Mesenchymal stem cell (in vitro differentiated cells and primary cell): Measurements from ENCODE around the gene XAF1.

ENCODE experiments used
- DNase-seq: peaks from one replicate; pipeline ENCODE4 v3.0.0-alpha.2; 2013
- H2AFZ ChIP-seq: one replicate; pipeline ENCODE4 v1.6.1; 2013; ENCODE audit warnings: low read depth, mild to moderate bottlenecking, control low read depth, inconsistent platforms, low read length, moderate library complexity
- H2AK5ac ChIP-seq: 2 replicates; pipeline ENCODE4 v1.6.1; 2013; ENCODE audit warnings: low read length, moderate library complexity, mild to moderate bottlenecking, inconsistent platforms; ENCODE audit not compliant: severe bottlenecking
- H2BK120ac ChIP-seq: one replicate; pipeline ENCODE4 v1.6.1; 2013; ENCODE audit warnings: low read depth, mild to moderate bottlenecking, inconsistent platforms, low read length, moderate library complexity
- H2BK12ac ChIP-seq, 2 experiments: one replicate each; pipeline ENCODE4 v1.6.1; 2013; ENCODE audit warnings: inconsistent platforms in 2 of 2, low read length in 2 of 2, mild to moderate bottlenecking in 2 of 2, moderate library complexity in 2 of 2, control low read depth in 1 of 2
- H2BK15ac ChIP-seq: one replicate; pipeline ENCODE4 v1.6.1; 2013; ENCODE audit warnings: mild to moderate bottlenecking, low read depth, inconsistent platforms; ENCODE audit not compliant: poor library complexity, severe bottlenecking
- H2BK5ac ChIP-seq: 2 replicates; pipeline ENCODE4 v1.6.1; 2013; ENCODE audit warnings: low read depth, mild to moderate bottlenecking, low read length, control low read depth, inconsistent platforms; ENCODE audit not compliant: poor library complexity, severe bottlenecking
- H3K14ac ChIP-seq, 2 experiments: one replicate each; pipeline ENCODE4 v1.6.1; 2013; ENCODE audit warnings: inconsistent platforms in 2 of 2, low read length in 2 of 2, control low read depth in 1 of 2, mild to moderate bottlenecking in 1 of 2, moderate library complexity in 1 of 2
- H3K18ac ChIP-seq, 2 experiments: one replicate each; pipeline ENCODE4 v1.6.1; 2013; ENCODE audit warnings: inconsistent platforms in 2 of 2, low read length in 2 of 2, control low read depth in 1 of 2, low read depth in 1 of 2, mild to moderate bottlenecking in 1 of 2
- H3K23ac ChIP-seq, 2 experiments: one replicate each; pipeline ENCODE4 v1.6.1; 2013; ENCODE audit warnings: inconsistent platforms in 2 of 2, low read length in 2 of 2, mild to moderate bottlenecking in 2 of 2, moderate library complexity in 2 of 2, control low read depth in 1 of 2
- H3K27ac ChIP-seq: 2 replicates; pipeline ENCODE4 v1.5.1; 2013; ENCODE audit warnings: mild to moderate bottlenecking, moderate library complexity, low read length, control low read depth, inconsistent platforms; ENCODE audit not compliant: poor library complexity, severe bottlenecking
- H3K27me3 ChIP-seq, 2 experiments: 2 replicates each; pipeline versions ENCODE4 v1.6.1 to v1.7.0; 2013; ENCODE audit warnings: low read length in 2 of 2, mild to moderate bottlenecking in 2 of 2, moderate library complexity in 2 of 2, control low read depth in 1 of 2, inconsistent platforms in 1 of 2; ENCODE audit not compliant: control insufficient read depth in 1 of 2, insufficient read depth in 1 of 2
- H3K36me3 ChIP-seq, 2 experiments: 2 replicates each; pipeline versions ENCODE4 v1.6.1 to v1.7.0; 2013; ENCODE audit warnings: low read length in 2 of 2, control low read depth in 1 of 2, inconsistent platforms in 1 of 2, low read depth in 1 of 2, mild to moderate bottlenecking in 1 of 2; ENCODE audit not compliant: insufficient read depth in 2 of 2, control insufficient read depth in 1 of 2
- H3K4ac ChIP-seq, 2 experiments: one replicate each; pipeline ENCODE4 v1.6.1; 2013; ENCODE audit warnings: inconsistent platforms in 2 of 2, low read length in 2 of 2, mild to moderate bottlenecking in 2 of 2, moderate library complexity in 2 of 2, control low read depth in 1 of 2, low read depth in 1 of 2
- H3K4me1 ChIP-seq: 2 replicates; pipeline ENCODE4 v1.6.1; 2013; ENCODE audit warnings: low read depth, low read length, control low read depth; ENCODE audit not compliant: control insufficient read depth, insufficient read depth
- H3K4me2 ChIP-seq: 2 replicates; pipeline ENCODE4 v1.6.1; 2013; ENCODE audit warnings: low read length, mild to moderate bottlenecking, inconsistent platforms; ENCODE audit not compliant: poor library complexity, severe bottlenecking
- H3K4me3 ChIP-seq, 2 experiments: 2 replicates each; pipeline versions ENCODE4 v1.5.1 to v1.7.0; 2013; ENCODE audit warnings: low read length in 2 of 2, mild to moderate bottlenecking in 2 of 2, control low read depth in 1 of 2, low read depth in 1 of 2; ENCODE audit not compliant: insufficient read depth in 1 of 2
- H3K79me1 ChIP-seq: replicated peaks from 2 replicates; pipeline ENCODE4 v1.6.1; 2013; ENCODE audit warnings: mild to moderate bottlenecking, control low read depth, low read length, inconsistent platforms; ENCODE audit not compliant: poor library complexity, severe bottlenecking
- H3K9ac ChIP-seq: 2 replicates; pipeline ENCODE4 v1.7.0; 2013; ENCODE audit warnings: mild to moderate bottlenecking, low read length, moderate library complexity
- H3K9me3 ChIP-seq: 2 replicates; pipeline ENCODE4 v1.7.0; 2013; ENCODE audit warnings: mild to moderate bottlenecking, low read length; ENCODE audit not compliant: control insufficient read depth
- H4K8ac ChIP-seq: one replicate; pipeline ENCODE4 v1.6.1; 2013; ENCODE audit warnings: inconsistent platforms, mild to moderate bottlenecking, low read length, moderate library complexity
- H4K91ac ChIP-seq: one replicate; pipeline ENCODE4 v1.6.1; 2013; ENCODE audit warnings: mild to moderate bottlenecking, low read length, inconsistent platforms
- WGBS: methylation state at CpG from one replicate; pipeline ENCODE4 v1.1.7; 2013; ENCODE audit warnings: mixed read lengths; 5-methylcytosine and 5-hydroxymethylcytosine counted together

The XAF1 gene

GRCh38 chr17:6757747-6758146, 1.9 kb downstream of the XAF1 start:
- Histone ChIP-seq H3K79me1 (no peaks in the 10 kb centered on the region), H3K9me3 (no peaks in the 10 kb centered on the region), H3K9ac (no peak overlapping the region), H2BK5ac (no peak overlapping the region), H4K91ac (no peak overlapping the region), H3K18ac (no peak overlapping the region), H3K36me3 (peaks cover 0 to 47% of the 10 kb centered on the region in 2 experiments), H2AFZ (no peak overlapping the region), H2BK15ac (no peak overlapping the region), H3K4ac (no peak overlapping the region), H3K14ac (no peak overlapping the region), H2BK120ac (no peak overlapping the region), H4K8ac (no peak overlapping the region), H3K4me3 (no peak overlapping the region), H3K23ac (no peak overlapping the region), H3K27ac (no peak overlapping the region), H3K4me1 (peaks cover 2% of the 10 kb centered on the region), H3K4me2 (no peak overlapping the region), H2AK5ac (no peak overlapping the region), H3K27me3 (no peaks in the 10 kb centered on the region), H2BK12ac (no peak overlapping the region)
- no peak for DNase-seq
- WGBS: 96% methylated on average over 2 of the region's 2 CpGs

GRCh38 chr17:6761779-6762178, 5.9 kb downstream of the XAF1 start:
- Histone ChIP-seq H3K4ac (no peak overlapping the region), H3K4me2 (no peak overlapping the region), H2BK12ac (no peak overlapping the region), H2BK15ac (no peak overlapping the region), H3K14ac (no peak overlapping the region), H3K27me3 (peaks cover 0 to 10% of the 10 kb centered on the region in 2 experiments), H2BK120ac (no peak overlapping the region), H3K4me1 (no peaks in the 10 kb centered on the region), H2AFZ (no peak overlapping the region), H3K36me3 (peaks cover 0 to 84% of the 10 kb centered on the region in 2 experiments), H3K9me3 (peaks cover 9% of the 10 kb centered on the region), H4K91ac (no peak overlapping the region), H2AK5ac (no peak overlapping the region), H4K8ac (no peak overlapping the region), H3K79me1 (no peaks in the 10 kb centered on the region), H3K27ac (no peak overlapping the region), H3K4me3 (no peak overlapping the region), H2BK5ac (no peak overlapping the region), H3K9ac (no peak overlapping the region), H3K18ac (no peak overlapping the region), H3K23ac (no peak overlapping the region)
- WGBS: 91% methylated on average over 7 of the region's 8 CpGs
- no peak for DNase-seq

- no peak overlapping the region for H3K14ac ChIP-seq
- H3K27ac ChIP-seq: no peak overlapping the region
- no peaks in the 10 kb centered on the region for H3K79me1 ChIP-seq
- DNase-seq: no peak
- H3K9me3 ChIP-seq: peaks cover 64% of the 10 kb centered on the region
- H3K4ac ChIP-seq: no peak overlapping the region
- peaks cover 0 to 97% of the 10 kb centered on the region in 2 experiments for H3K36me3 ChIP-seq
- peak overlapping the region in 1 of 2 experiments; percentile 36 for H3K4me3 ChIP-seq
- no peak overlapping the region for H3K23ac ChIP-seq
- H2BK15ac ChIP-seq: no peak overlapping the region
- no peak overlapping the region for H3K4me2 ChIP-seq
- peaks cover 0 to 10% of the 10 kb centered on the region in 2 experiments for H3K27me3 ChIP-seq
- H4K91ac ChIP-seq: no peak overlapping the region
- no peak overlapping the region for H2AFZ ChIP-seq
- no peak overlapping the region for H4K8ac ChIP-seq
- no CpG with 5 or more reads among the region's 2 CpGs for WGBS
- no peak overlapping the region for H2AK5ac ChIP-seq
- no peaks in the 10 kb centered on the region for H3K4me1 ChIP-seq
- no peak overlapping the region for H3K18ac ChIP-seq
- H2BK5ac ChIP-seq: no peak overlapping the region
- H2BK120ac ChIP-seq: no peak overlapping the region
- H2BK12ac ChIP-seq: no peak overlapping the region
- no peak overlapping the region for H3K9ac ChIP-seq
Measured at GRCh38 chr17:6768447-6768846, 12.6 kb downstream of the XAF1 start.

- peaks cover 69% of the 10 kb centered on the region for H3K9me3 ChIP-seq
- no CpG with 5 or more reads among the region's 1 CpG for WGBS
Measured at GRCh38 chr17:6772016-6772415, 16.2 kb downstream of the XAF1 start.

More at GRCh38 chr17:6772016-6772415, 16.2 kb downstream of the XAF1 start:
- Histone ChIP-seq H3K36me3 (peaks cover 0 to 75% of the 10 kb centered on the region in 2 experiments), H3K18ac (no peak overlapping the region), H3K4ac (no peak overlapping the region), H3K23ac (no peak overlapping the region), H2BK15ac (no peak overlapping the region), H3K4me3 (no peak overlapping the region), H2BK5ac (no peak overlapping the region), H2BK12ac (no peak overlapping the region), H3K14ac (no peak overlapping the region), H3K9ac (no peak overlapping the region), H2BK120ac (no peak overlapping the region), H2AFZ (no peak overlapping the region), H3K4me1 (no peaks in the 10 kb centered on the region), H3K4me2 (no peak overlapping the region), H3K27ac (no peak overlapping the region), H2AK5ac (no peak overlapping the region), H3K27me3 (peaks cover 18 to 21% of the 10 kb centered on the region in 2 experiments), H4K91ac (no peak overlapping the region), H4K8ac (no peak overlapping the region), H3K79me1 (no peaks in the 10 kb centered on the region)
- no peak for DNase-seq
